ENCODE measurements around the gene EMILIN1.
A peak's percentile ranks its signal among the peaks of the same experiment; 100 is the strongest.
"Not testable (repeated sequence)": the region's sequence is repeated elsewhere in the genome, so short reads cannot be mapped to it uniquely, and the experiment has no call there.

EMILIN1 gene

GRCh38 chr2:27094353-27094984 lies 16.1 kb downstream of the EMILIN1 start:
- DNase-seq (ENCODE audit: low spot score): no peak

- DNase-seq (ENCODE audit: low spot score): no peak
These were observed 17.0 kb downstream of the EMILIN1 start for GRCh38 chr2:27095427-27095744.

GRCh38 chr2:27095745-27096651 lies 17.6 kb downstream of the EMILIN1 start:
- peak; percentile 29 for DNase-seq (ENCODE audit: low spot score)

GRCh38 chr2:27096748-27097297 lies 18.4 kb downstream of the EMILIN1 start:
- DNase-seq (ENCODE audit: low spot score): no peak

GRCh38 chr2:27097341-27097740 lies 18.9 kb downstream of the EMILIN1 start:
- DNase-seq (ENCODE audit: low spot score): no peak

GRCh38 chr2:27099334-27099955 lies 21.0 kb downstream of the EMILIN1 start:
- DNase-seq (ENCODE audit: low spot score): no peak

GRCh38 chr2:27100036-27100435 lies 21.6 kb downstream of the EMILIN1 start:
- no peak for DNase-seq (ENCODE audit: low spot score)

- no peak for DNase-seq (ENCODE audit: low spot score)
These were observed 23.9 kb downstream of the EMILIN1 start for GRCh38 chr2:27102329-27102728.

GRCh38 chr2:27105981-27106380 lies 27.6 kb downstream of the EMILIN1 start:
- no peak for DNase-seq (ENCODE audit: low spot score)

- DNase-seq (ENCODE audit: low spot score): no peak
These were observed 29.8 kb downstream of the EMILIN1 start for GRCh38 chr2:27108221-27108620.

GRCh38 chr2:27109083-27109482 lies 30.7 kb downstream of the EMILIN1 start:
- DNase-seq (ENCODE audit: low spot score): no peak

GRCh38 chr2:27110603-27111352 lies 32.4 kb downstream of the EMILIN1 start:
- not testable (repeated sequence) for DNase-seq (ENCODE audit: low spot score)

- DNase-seq (ENCODE audit: low spot score): not testable (repeated sequence)
These were observed 33.1 kb downstream of the EMILIN1 start for GRCh38 chr2:27111392-27112078.

GRCh38 chr2:27115519-27115918 lies 37.1 kb downstream of the EMILIN1 start:
- DNase-seq (ENCODE audit: low spot score): no peak

GRCh38 chr2:27117995-27118524 lies 39.6 kb downstream of the EMILIN1 start:
- no peak for DNase-seq (ENCODE audit: low spot score)

GRCh38 chr2:27118525-27119329 lies 40.3 kb downstream of the EMILIN1 start, which contains the start of gene CGREF1:
CGREF1 (minus strand) TSS chr2:27119128; CDS start chr2:27104366, 14,762 bp downstream.
- DNase-seq (ENCODE audit: low spot score): no peak

- not testable (repeated sequence) for DNase-seq (ENCODE audit: low spot score)
These were observed 40.9 kb downstream of the EMILIN1 start for GRCh38 chr2:27119330-27119670.

- no peak for DNase-seq (ENCODE audit: low spot score)
These were observed 43.5 kb downstream of the EMILIN1 start for GRCh38 chr2:27121906-27122305.

- no peak for DNase-seq (ENCODE audit: low spot score)
These were observed 44.4 kb downstream of the EMILIN1 start for GRCh38 chr2:27122791-27123190.
